ENCODE results near the gene PRIM2.
"Not testable (repeated sequence)": the region's sequence is repeated elsewhere in the genome, so short reads cannot be mapped to it uniquely, and the experiment has no call there.

PRIM2 gene

GRCh38 chr6:57673281-57673680 lies 355.9 kb downstream of the PRIM2 start:
- H3K9me3 ChIP-seq (ENCODE audit: insufficient read depth, low read depth, low read length); H3K27me3 ChIP-seq (ENCODE audit: insufficient read depth, low read length); H3K27ac ChIP-seq (ENCODE audit: low read length); H3K36me3 ChIP-seq (ENCODE audit: insufficient read depth, low read depth, low read length); H3K4me3 ChIP-seq (ENCODE audit: low read length); H3K9ac ChIP-seq (ENCODE audit: low read depth, low read length); H3K4me1 ChIP-seq (ENCODE audit: insufficient read depth, low read length): not testable (repeated sequence)

- H3K9me3 ChIP-seq (ENCODE audit: insufficient read depth, low read depth, low read length); H3K4me3 ChIP-seq (ENCODE audit: low read length); H3K36me3 ChIP-seq (ENCODE audit: insufficient read depth, low read depth, low read length); H3K27ac ChIP-seq (ENCODE audit: low read length); H3K4me1 ChIP-seq (ENCODE audit: insufficient read depth, low read length); H3K9ac ChIP-seq (ENCODE audit: low read depth, low read length); H3K27me3 ChIP-seq (ENCODE audit: insufficient read depth, low read length): not testable (repeated sequence)
Observed at GRCh38 chr6:57675386-57675785, 358.0 kb downstream of the PRIM2 start.

GRCh38 chr6:57696382-57696781 lies 379.0 kb downstream of the PRIM2 start:
- H3K9me3 ChIP-seq (ENCODE audit: insufficient read depth, low read depth, low read length); H3K27ac ChIP-seq (ENCODE audit: low read length); H3K36me3 ChIP-seq (ENCODE audit: insufficient read depth, low read depth, low read length); H3K4me1 ChIP-seq (ENCODE audit: insufficient read depth, low read length); H3K9ac ChIP-seq (ENCODE audit: low read depth, low read length); H3K27me3 ChIP-seq (ENCODE audit: insufficient read depth, low read length); H3K4me3 ChIP-seq (ENCODE audit: low read length): not testable (repeated sequence)

Data from iPS-20b (cell line).